Measurements from ENCODE around the gene FRMD4A.

The FRMD4A gene

GRCh38 chr10:13681095-13681494, 649.6 kb downstream of the FRMD4A start:
- DNase-seq (ENCODE audit: low read depth) = no peak
- no peak overlapping the region for H3K4me3 ChIP-seq (ENCODE audit: low read length)
- TF ChIP-seq CTCF (IDR thresholded peaks at IDR 0.05; ENCODE audit: insufficient read depth, low read depth, low read length, missing control alignments) = no peak

- TF ChIP-seq CTCF (IDR thresholded peaks at IDR 0.05; ENCODE audit: insufficient read depth, low read depth, low read length, missing control alignments) = no peak
- H3K4me3 ChIP-seq (ENCODE audit: low read length) = no peak overlapping the region
- DNase-seq (ENCODE audit: low read depth) = no peak
Measured at GRCh38 chr10:13678101-13678843, 652.5 kb downstream of the FRMD4A start.

- no peak for DNase-seq (ENCODE audit: low read depth)
- H3K4me3 ChIP-seq (ENCODE audit: low read length) = no peak overlapping the region
- TF ChIP-seq CTCF (IDR thresholded peaks at IDR 0.05; ENCODE audit: insufficient read depth, low read depth, low read length, missing control alignments) = no peak
Measured at GRCh38 chr10:13674645-13675588, 655.8 kb downstream of the FRMD4A start.

GRCh38 chr10:13673156-13673555, 657.6 kb downstream of the FRMD4A start:
- H3K4me3 ChIP-seq (ENCODE audit: low read length) = no peak overlapping the region
- no peak for TF ChIP-seq CTCF (IDR thresholded peaks at IDR 0.05; ENCODE audit: insufficient read depth, low read depth, low read length, missing control alignments)
- no peak for DNase-seq (ENCODE audit: low read depth)

- TF ChIP-seq CTCF (IDR thresholded peaks at IDR 0.05; ENCODE audit: insufficient read depth, low read depth, low read length, missing control alignments) = no peak
- no peak overlapping the region for H3K4me3 ChIP-seq (ENCODE audit: low read length)
- DNase-seq (ENCODE audit: low read depth) = no peak
Measured at GRCh38 chr10:13672548-13672947, 658.2 kb downstream of the FRMD4A start.

- no peak overlapping the region for H3K4me3 ChIP-seq (ENCODE audit: low read length)
- DNase-seq (ENCODE audit: low read depth) = no peak
- no peak for TF ChIP-seq CTCF (IDR thresholded peaks at IDR 0.05; ENCODE audit: insufficient read depth, low read depth, low read length, missing control alignments)
Measured at GRCh38 chr10:13671904-13672303, 658.8 kb downstream of the FRMD4A start.

Measured in epithelial cell of esophagus (primary cell).